Keratinocyte (primary cell): ENCODE data around the gene BNIP5. TPM values are rescaled to one million over a fixed set of nuclear protein-coding genes. Genes with fewer than 3 reads are reported as not detected.

Experiments
- DNase-seq: peaks from one replicate; pipeline ENCODE4 v3.0.0-alpha.2; 2011; ENCODE audit warnings: low read depth, missing footprints, low spot score
- FAIRE-seq: peaks from 2 replicates; lab custom pipeline; 2011; peaks lifted over from hg19 to GRCh38; lab: Jason Lieb, UNC
- H2AFZ ChIP-seq: 2 replicates; pipeline ENCODE4 v1.6.0; 2012; ENCODE audit warnings: low read length, control low read depth, inconsistent platforms; ENCODE audit not compliant: control insufficient read depth
- H3K27ac ChIP-seq: 2 replicates; pipeline ENCODE4 v1.5.1; 2011; ENCODE audit warnings: low read length; ENCODE audit not compliant: control insufficient read depth, insufficient read depth
- H3K27me3 ChIP-seq: 3 replicates; pipeline ENCODE4 v1.6.0; 2011; ENCODE audit warnings: low read length; ENCODE audit not compliant: control insufficient read depth, insufficient read depth; ENCODE audit errors: extremely low read depth
- H3K36me3 ChIP-seq, 2 experiments: 2 replicates in 1 of 2; 3 replicates in 1 of 2; pipeline ENCODE4 v1.5.1; 2011; ENCODE audit warnings: low read length in 2 of 2, mild to moderate bottlenecking in 1 of 2; ENCODE audit not compliant: control insufficient read depth in 2 of 2, insufficient read depth in 2 of 2; ENCODE audit errors: extremely low read depth in 1 of 2
- H3K4me1 ChIP-seq: 3 replicates; pipeline ENCODE4 v1.5.1; 2011; ENCODE audit warnings: low read length; ENCODE audit not compliant: control insufficient read depth, insufficient read depth; ENCODE audit errors: extremely low read depth
- H3K4me2 ChIP-seq: 3 replicates; pipeline ENCODE4 v1.6.0; 2011; ENCODE audit warnings: low read depth, low read length; ENCODE audit not compliant: control insufficient read depth, insufficient read depth; ENCODE audit errors: extremely low read depth
- H3K4me3 ChIP-seq, 3 experiments: fragments of 200-600 bp in 1 of 3; sonication (generic) in 1 of 3; 2 replicates in 2 of 3; 3 replicates in 1 of 3; pipeline ENCODE4 v1.5.1; 2011 to 2016; ENCODE audit warnings: low read length in 3 of 3, mild to moderate bottlenecking in 3 of 3, control low read depth in 2 of 3, inconsistent platforms in 1 of 3, low read depth in 1 of 3, mixed read lengths in 1 of 3, mixed run types in 1 of 3, moderate library complexity in 1 of 3; ENCODE audit not compliant: control insufficient read depth in 2 of 3, insufficient read depth in 2 of 3; ENCODE audit errors: extremely low read depth in 1 of 3
- H3K79me2 ChIP-seq: 2 replicates; pipeline ENCODE4 v1.6.0; 2012; ENCODE audit warnings: low read length; ENCODE audit not compliant: control insufficient read depth, insufficient read depth
- H3K9ac ChIP-seq: 3 replicates; pipeline ENCODE4 v1.6.0; 2011; ENCODE audit warnings: low read length; ENCODE audit not compliant: control insufficient read depth, insufficient read depth; ENCODE audit errors: extremely low read depth
- H3K9me1 ChIP-seq: 3 replicates; pipeline ENCODE4 v1.6.0; 2011; ENCODE audit warnings: low read length; ENCODE audit not compliant: control insufficient read depth, insufficient read depth; ENCODE audit errors: extremely low read depth
- H3K9me3 ChIP-seq: 2 replicates; pipeline ENCODE4 v1.5.1; 2012; ENCODE audit warnings: low read depth, low read length; ENCODE audit not compliant: control insufficient read depth
- H4K20me1 ChIP-seq: 3 replicates; pipeline ENCODE4 v1.6.0; 2011; ENCODE audit warnings: low read length; ENCODE audit not compliant: control insufficient read depth, insufficient read depth; ENCODE audit errors: extremely low read depth
- EZH2 ChIP-seq: IDR thresholded peaks from one replicate; pipeline ENCODE4 v1.6.1; 2012; ENCODE audit warnings: inconsistent platforms, mild to moderate bottlenecking, low read length, moderate library complexity
- dilution Hi-C: fragments of 300-500 bp; cut with MboI; formaldehyde crosslinking; loops from one replicate; pipeline ENCODE4 v1.7.0; 2020; ENCODE audit warnings: low sequenced_read_pairs; ENCODE audit not compliant: extremely low pct_ligation_motif_present
- polyA plus RNA-seq, 5 experiments: library from polyadenylated mRNA; depleted of rRNA in 3 of 5; stranded (reverse) in 3 of 5; stranded (forward) in 1 of 5; unstranded in 1 of 5; fragments of >200 nt; gene quantifications; 1 replicate in 1 of 5; 2 replicates in 3 of 5; 3 replicates in 1 of 5; pipeline versions ENCODE4 v1.2.1 to v1.2.3, GENCODE V29; 2011 to 2012; ENCODE audit warnings: missing spikeins in 2 of 5, low read depth in 1 of 5, low replicate concordance in 1 of 5
- TF ChIP-seq, protein P1 (sequence below), 3 experiments: IDR thresholded peaks in 1 of 3; conservative IDR thresholded peaks in 1 of 3; optimal IDR thresholded peaks in 1 of 3; 2 replicates in 2 of 3; 3 replicates in 1 of 3; pipeline versions ENCODE3 to v1.5.1; 2011; ENCODE audit warnings: low read length in 3 of 3, mild to moderate bottlenecking in 3 of 3, moderate library complexity in 2 of 3, control low read depth in 1 of 3, inconsistent platforms in 1 of 3; ENCODE audit not compliant: insufficient read depth in 2 of 3; ENCODE audit errors: extremely low read depth in 1 of 3

Gene BNIP5
- polyA plus RNA-seq, 1 donor (not counting 4 experiments of a cell fraction or from before 2014, with no cell fraction given), result not detected

DNA sequence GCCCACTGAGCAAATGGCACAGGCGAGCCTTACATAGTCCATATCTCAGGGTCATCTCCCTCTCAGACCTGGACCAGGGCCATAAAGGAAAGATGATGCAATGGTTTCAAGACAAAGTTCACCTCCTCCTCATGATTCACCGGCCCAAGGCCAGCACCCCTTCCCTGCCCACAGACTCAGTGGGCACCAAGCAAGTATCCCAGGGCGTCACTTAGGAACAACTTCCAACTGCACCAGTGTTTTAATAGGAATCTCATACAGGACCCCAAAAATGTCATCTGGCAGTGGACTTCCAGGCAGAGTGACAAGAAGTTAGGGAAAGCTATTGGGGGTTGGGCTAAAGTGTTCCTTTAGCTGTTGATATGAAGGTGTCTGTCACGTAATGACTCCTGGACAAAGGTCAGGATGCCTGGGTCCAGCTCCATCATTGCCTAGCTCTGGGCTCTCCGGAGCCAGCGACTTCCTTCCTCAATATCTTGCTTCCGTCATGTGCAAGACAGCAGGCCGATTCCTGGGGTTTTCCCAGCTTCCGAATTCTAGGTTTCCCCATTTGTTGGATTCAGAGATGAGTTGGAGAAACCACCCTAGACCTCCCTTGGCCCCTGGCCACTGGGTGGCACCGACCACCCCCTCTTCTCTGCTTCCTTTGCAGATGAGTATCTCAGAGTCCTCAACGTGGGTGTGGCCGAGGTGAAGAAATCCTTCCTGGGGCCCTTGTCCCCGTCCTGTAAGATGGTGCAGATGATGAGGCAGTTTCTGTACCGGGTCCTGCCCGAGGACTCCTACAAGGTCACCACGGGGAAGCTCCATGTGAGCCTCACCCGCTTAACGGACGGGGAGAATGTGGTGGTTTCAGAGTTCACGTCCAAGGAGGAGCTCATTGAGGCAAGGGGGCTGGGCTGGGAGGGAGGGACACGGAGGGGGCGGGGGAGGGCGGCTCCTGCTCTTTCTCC lies 45.7 kb downstream of the BNIP5 start:
- TF ChIP-seq EZH2, result no peak
- TF ChIP-seq, protein P1, sequence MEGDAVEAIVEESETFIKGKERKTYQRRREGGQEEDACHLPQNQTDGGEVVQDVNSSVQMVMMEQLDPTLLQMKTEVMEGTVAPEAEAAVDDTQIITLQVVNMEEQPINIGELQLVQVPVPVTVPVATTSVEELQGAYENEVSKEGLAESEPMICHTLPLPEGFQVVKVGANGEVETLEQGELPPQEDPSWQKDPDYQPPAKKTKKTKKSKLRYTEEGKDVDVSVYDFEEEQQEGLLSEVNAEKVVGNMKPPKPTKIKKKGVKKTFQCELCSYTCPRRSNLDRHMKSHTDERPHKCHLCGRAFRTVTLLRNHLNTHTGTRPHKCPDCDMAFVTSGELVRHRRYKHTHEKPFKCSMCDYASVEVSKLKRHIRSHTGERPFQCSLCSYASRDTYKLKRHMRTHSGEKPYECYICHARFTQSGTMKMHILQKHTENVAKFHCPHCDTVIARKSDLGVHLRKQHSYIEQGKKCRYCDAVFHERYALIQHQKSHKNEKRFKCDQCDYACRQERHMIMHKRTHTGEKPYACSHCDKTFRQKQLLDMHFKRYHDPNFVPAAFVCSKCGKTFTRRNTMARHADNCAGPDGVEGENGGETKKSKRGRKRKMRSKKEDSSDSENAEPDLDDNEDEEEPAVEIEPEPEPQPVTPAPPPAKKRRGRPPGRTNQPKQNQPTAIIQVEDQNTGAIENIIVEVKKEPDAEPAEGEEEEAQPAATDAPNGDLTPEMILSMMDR (optimal IDR thresholded peaks at IDR 0.05 in 1 of 3, IDR thresholded peaks at IDR 0.05 in 1 of 3, conservative IDR thresholded peaks at IDR 0.05 in 1 of 3; ENCODE audit: extremely low read depth in 1 of 3, insufficient read depth in 2 of 3, low read length in 3 of 3), result no peak
- Histone ChIP-seq H3K9me1 (no peaks in the 10 kb centered on the region), H2AFZ (no peak overlapping the region), H4K20me1 (no peaks in the 10 kb centered on the region), H3K4me2 (no peak overlapping the region), H3K9me3 (no peaks in the 10 kb centered on the region), H3K4me3 (no peak overlapping the region), H3K36me3 (no peaks in the 10 kb centered on the region), H3K9ac (no peak overlapping the region), H3K79me2 (no peaks in the 10 kb centered on the region), H3K27ac (no peak overlapping the region), H3K4me1 (peaks cover 15% of the 10 kb centered on the region), H3K27me3 (peaks cover 5% of the 10 kb centered on the region)
- DNase-seq (no peak), FAIRE-seq (no peak)
- dilution Hi-C loops, result no loop called here

DNA sequence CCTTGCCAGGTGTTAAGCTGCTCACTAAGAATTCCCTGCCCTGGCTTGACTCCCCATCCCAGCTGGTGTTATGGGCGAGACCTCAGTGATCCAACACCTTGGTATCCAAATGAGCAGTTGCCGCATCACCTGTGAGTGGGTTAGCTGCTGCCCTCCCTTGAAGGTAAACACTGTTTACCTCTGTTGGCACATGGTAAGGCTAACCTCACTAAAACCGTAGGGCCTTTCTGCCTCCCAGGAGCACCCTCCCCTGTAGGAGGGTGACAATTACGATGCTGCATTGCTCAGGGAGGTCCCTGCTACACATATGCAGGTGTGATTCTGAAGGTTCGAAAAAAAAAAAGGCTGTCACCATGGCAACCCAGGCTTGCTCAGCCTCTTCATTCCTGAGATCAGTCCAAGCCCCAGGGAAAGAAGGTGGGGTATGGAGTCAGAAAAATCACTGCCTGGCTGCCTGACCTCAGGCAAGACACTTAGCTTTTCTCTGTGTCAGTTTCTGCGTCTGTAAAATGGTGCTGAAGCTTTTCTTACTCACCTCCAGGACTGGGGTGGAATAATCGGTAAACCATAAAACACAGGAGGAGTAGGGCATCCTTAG lies 47.3 kb downstream of the BNIP5 start:
- no peak overlapping the region for H3K4me3 ChIP-seq
- H4K20me1 ChIP-seq, result no peaks in the 10 kb centered on the region
- no peak overlapping the region for H2AFZ ChIP-seq
- no peaks in the 10 kb centered on the region for H3K9me1 ChIP-seq
- peak overlapping the region; percentile 13 for H3K27ac ChIP-seq
- dilution Hi-C loops, result no loop called here
- H3K9ac ChIP-seq, result no peak overlapping the region
- H3K4me1 ChIP-seq, result peaks cover 15% of the 10 kb centered on the region
- H3K36me3 ChIP-seq, result no peaks in the 10 kb centered on the region
- H3K79me2 ChIP-seq, result no peaks in the 10 kb centered on the region
- H3K9me3 ChIP-seq, result no peaks in the 10 kb centered on the region
- peaks cover 13% of the 10 kb centered on the region for H3K27me3 ChIP-seq
- TF ChIP-seq, protein P1 (optimal IDR thresholded peaks at IDR 0.05 in 1 of 3, IDR thresholded peaks at IDR 0.05 in 1 of 3, conservative IDR thresholded peaks at IDR 0.05 in 1 of 3; ENCODE audit: extremely low read depth in 1 of 3, insufficient read depth in 2 of 3, low read length in 3 of 3), result peak in 1 of 3 experiments; percentile 8
- TF ChIP-seq EZH2, result no peak
- FAIRE-seq (peak; percentile 69), DNase-seq (no peak)
- H3K4me2 ChIP-seq, result no peak overlapping the region
